MCF 10A (cell line): Measurements from ENCODE around the gene TM9SF3. TPM values are rescaled to one million over a fixed set of nuclear protein-coding genes. Genes with fewer than 3 reads are reported as not detected.

ENCODE experiments used
- BruUV-seq: library from RNA; stranded (reverse); fragments of 400-500 nt; replicated peaks from 2 replicates; lab custom pipeline; 2021; lab: Mats Ljungman, UMichigan
- CTCF ChIA-PET: fragments of 300-600 bp; sonication (Branson Sonifier 250); formaldehyde crosslinking; extraction: SDS; loops from one replicate; lab custom pipeline; 2021; ENCODE audit warnings: antibody characterized with exemption, inconsistent platforms; lab: Yijun Ruan, JAX
- POLR2A ChIA-PET: fragments of 300-600, 350-650 bp; sonication (Branson Sonifier 250); formaldehyde crosslinking; extraction: SDS; loops from one replicate; lab custom pipeline; 2020; ENCODE audit warnings: antibody characterized with exemption, inconsistent platforms; lab: Yijun Ruan, JAX
- DNase-seq: peaks from one replicate; pipeline ENCODE4 v3.0.0-alpha.2; 2018; ENCODE audit not compliant: unreplicated experiment
- H3K27ac Mint-ChIP-seq: one replicate; pipeline ENCODE4 v1.8.0; 2022; ENCODE audit warnings: mild to moderate bottlenecking, low read depth, mixed read lengths; ENCODE audit not compliant: unreplicated experiment
- H3K27me3 Mint-ChIP-seq: one replicate; pipeline ENCODE4 v1.8.0; 2022; ENCODE audit warnings: mixed read lengths; ENCODE audit not compliant: insufficient read depth, unreplicated experiment
- H3K36me3 Mint-ChIP-seq: one replicate; pipeline ENCODE4 v1.8.0; 2022; ENCODE audit warnings: mild to moderate bottlenecking, moderate library complexity, mixed read lengths; ENCODE audit not compliant: insufficient read depth, unreplicated experiment
- H3K4me1 Mint-ChIP-seq: one replicate; pipeline ENCODE4 v1.8.0; 2022; ENCODE audit warnings: mixed read lengths; ENCODE audit not compliant: insufficient read depth, unreplicated experiment
- H3K4me3 Mint-ChIP-seq: one replicate; pipeline ENCODE4 v1.8.0; 2022; ENCODE audit warnings: mild to moderate bottlenecking, moderate library complexity, mixed read lengths; ENCODE audit not compliant: unreplicated experiment
- H3K9me3 Mint-ChIP-seq: one replicate; pipeline ENCODE4 v1.8.0; 2022; ENCODE audit warnings: mixed read lengths; ENCODE audit not compliant: unreplicated experiment
- CTCF ChIP-seq: fragments of 200-600 bp; IDR thresholded peaks from one replicate; pipeline ENCODE4 v1.8.0; 2022; ENCODE audit warnings: antibody characterized with exemption, mild to moderate bottlenecking; ENCODE audit not compliant: unreplicated experiment
- intact Hi-C: fragments of 100-400 bp; cut with micrococcal nuclease; formaldehyde crosslinking; loops from 2 replicates; pipeline ENCODE4 v1.14.1; 2022
- total RNA-seq: library from RNA; stranded (reverse); gene quantifications from 2 replicates; pipeline ENCODE4 v1.2.3, GENCODE V29; 2022

Gene TM9SF3
- total RNA-seq, 1 experiment from 2014 or later = 151 TPM

- DNase-seq = peak; percentile 88
- Mint-ChIP-seq H3K36me3 (no peaks in the 10 kb centered on the region), H3K9me3 (no peaks in the 10 kb centered on the region), H3K27me3 (no peaks in the 10 kb centered on the region), H3K27ac (no peak overlapping the region), H3K4me3 (no peak overlapping the region), H3K4me1 (peaks cover 14% of the 10 kb centered on the region)
- POLR2A ChIA-PET = interaction anchor here (0.6 to 2.5 kb wide), 11 partner anchors 9 to 245 kb away, joined by 3 to 8 read pairs (median 4); no protein-coding TSS in a partner anchor
- no peak for TF ChIP-seq CTCF
- TSS peak; percentile 78 for BruUV-seq
- intact Hi-C loops = no loop called here
- CTCF ChIA-PET = interaction anchor here (0.6 to 0.8 kb wide), 4 partner anchors 10 to 965 kb away, joined by 3 to 4 read pairs (median 4); no protein-coding TSS in a partner anchor
Observed at GRCh38 chr10:96587264-96588059, 650 bp upstream of the TM9SF3 start.

DNA sequence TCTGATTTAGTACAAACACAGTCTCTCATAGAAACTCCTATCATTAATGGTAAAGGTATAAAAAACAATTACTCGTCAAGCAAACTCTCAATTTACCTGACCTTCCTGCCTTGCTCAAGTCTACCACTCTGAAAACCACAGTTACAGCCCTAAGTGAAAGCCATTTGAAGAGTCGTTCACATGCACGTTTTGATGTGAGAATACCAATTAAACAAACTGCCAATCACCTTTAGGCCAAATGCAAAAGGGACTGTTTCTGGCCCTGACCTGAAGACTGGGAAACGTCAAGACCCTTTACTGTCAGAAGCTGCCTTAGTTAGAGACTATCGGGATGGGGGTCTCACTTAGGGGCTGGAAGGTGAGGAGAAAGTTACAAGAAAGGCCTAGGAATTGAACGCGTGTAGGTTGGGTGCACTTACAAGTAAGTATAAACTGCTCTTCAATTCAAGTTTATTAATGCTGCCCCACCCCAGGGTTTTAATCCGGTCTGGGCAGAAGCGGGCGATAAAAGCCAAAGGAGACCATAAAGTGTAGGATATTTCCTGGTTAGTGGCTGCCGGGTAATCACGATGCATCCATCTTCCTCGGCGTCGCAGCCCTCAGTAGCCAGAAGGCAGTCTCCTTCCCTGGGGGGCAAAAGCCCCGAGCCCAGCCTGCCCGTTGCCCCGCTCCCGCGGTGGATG, 935 bp downstream of the TM9SF3 start:
- Mint-ChIP-seq H3K4me3 (no peak overlapping the region), H3K27ac (no peak overlapping the region), H3K27me3 (no peaks in the 10 kb centered on the region), H3K4me1 (peaks cover 14% of the 10 kb centered on the region), H3K9me3 (no peaks in the 10 kb centered on the region), H3K36me3 (no peaks in the 10 kb centered on the region)
- POLR2A ChIA-PET = interaction anchor here (1.3 to 2.5 kb wide), 4 partner anchors 9 to 63 kb away, joined by 4 to 8 read pairs (median 4); no protein-coding TSS in a partner anchor
- CTCF ChIA-PET = interaction anchor here (1.0 kb wide), 1 partner anchor 190 kb away, joined by 3 read pairs; no protein-coding TSS in a partner anchor
- intact Hi-C loops = no loop called here
- no peak for TF ChIP-seq CTCF
- peak; percentile 16 for DNase-seq
- BruUV-seq = no TSS peak

DNA sequence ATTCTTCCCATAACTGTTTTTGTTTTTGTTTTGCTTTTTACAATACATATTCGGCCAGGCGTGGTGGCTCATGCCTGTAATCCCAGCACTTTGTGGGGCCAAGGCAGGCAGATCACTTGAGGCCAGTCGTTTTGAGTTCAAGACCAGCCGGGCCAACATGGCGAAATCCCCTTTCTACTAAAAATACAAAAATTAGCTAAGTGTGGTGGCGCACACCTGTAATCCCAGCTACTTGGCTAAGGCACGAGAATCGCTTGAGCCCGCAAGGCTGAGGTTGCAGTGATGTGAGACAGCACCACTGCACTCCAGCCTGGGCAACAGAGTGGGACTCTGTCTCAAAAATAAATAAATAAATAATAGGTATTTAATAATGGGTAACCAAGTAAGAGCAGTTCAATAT, 2.3 kb downstream of the TM9SF3 start:
- Mint-ChIP-seq H3K4me3 (peak overlapping the region; percentile 19), H3K36me3 (no peaks in the 10 kb centered on the region), H3K4me1 (peaks cover 24% of the 10 kb centered on the region), H3K9me3 (no peaks in the 10 kb centered on the region), H3K27ac (no peak overlapping the region), H3K27me3 (no peaks in the 10 kb centered on the region)
- DNase-seq = no peak
- BruUV-seq = no TSS peak
- ChIA-PET POLR2A (interaction anchor here (0.7 to 1.8 kb wide), 3 partner anchors 10 to 302 kb away, joined by 3 to 5 read pairs (median 4); no protein-coding TSS in a partner anchor), CTCF (interaction anchor here (0.7 kb wide), 1 partner anchor 113 kb away, joined by 3 read pairs; no protein-coding TSS in a partner anchor)
- TF ChIP-seq CTCF = no peak
- intact Hi-C loops = no loop called here

DNA sequence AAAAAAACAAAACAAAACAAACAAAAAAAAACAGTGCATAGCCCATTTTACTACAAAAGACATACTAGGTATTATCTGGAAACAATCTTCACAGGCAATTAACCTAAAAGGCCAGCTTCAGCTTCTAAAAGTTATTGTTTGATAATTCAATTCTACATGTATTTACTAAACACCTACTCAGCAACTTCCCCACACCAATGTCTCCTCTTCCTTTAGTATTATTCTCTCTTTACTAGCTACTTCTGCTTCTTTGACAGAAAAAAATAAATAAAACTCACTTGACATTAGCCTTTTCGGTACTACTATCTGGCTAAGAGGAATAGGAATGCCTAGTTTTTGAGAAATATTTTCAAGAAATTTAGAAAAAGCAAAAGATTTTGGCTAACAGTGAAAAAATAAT, 2.8 kb downstream of the TM9SF3 start:
- Mint-ChIP-seq H3K9me3 (no peaks in the 10 kb centered on the region), H3K36me3 (no peaks in the 10 kb centered on the region), H3K4me1 (peaks cover 24% of the 10 kb centered on the region), H3K27me3 (no peaks in the 10 kb centered on the region), H3K4me3 (peak overlapping the region; percentile 19), H3K27ac (no peak overlapping the region)
- no peak for TF ChIP-seq CTCF
- CTCF ChIA-PET = interaction anchor here (0.7 kb wide), 1 partner anchor 112 kb away, joined by 3 read pairs; no protein-coding TSS in a partner anchor
- no peak for DNase-seq
- POLR2A ChIA-PET = interaction anchor here (0.6 to 0.7 kb wide), 3 partner anchors 201 to 571 kb away, joined by 3 to 4 read pairs (median 3); no protein-coding TSS in a partner anchor
- no TSS peak for BruUV-seq
- intact Hi-C loops = no loop called here
